A549 (cell line): ENCODE data around the gene CDKN2A. TPM values are rescaled to one million over a fixed set of nuclear protein-coding genes. Genes with fewer than 3 reads are reported as not detected.

Source experiments
- ATAC-seq, 2 experiments: fragments of 200-7000 bp in 1 of 2; fragments of >200 bp in 1 of 2; cut with Nextera tagmentation in 1 of 2; cut with Tn5 transposase in 1 of 2; 3 replicates each; pipeline versions ENCODE4 v1.8.0 to v1.9.1; 2018 to 2020; ENCODE audit warnings: mild to moderate bottlenecking in 1 of 2, moderate library complexity in 1 of 2
- CTCF ChIA-PET: fragments of 300-600 bp; sonication (Branson Sonifier 250); formaldehyde crosslinking; extraction: SDS; loops from one replicate; lab custom pipeline; 2021; ENCODE audit warnings: antibody characterized with exemption, inconsistent platforms; lab: Yijun Ruan, JAX
- POLR2A ChIA-PET: fragments of 350-600 bp; formaldehyde crosslinking; extraction: SDS; loops from one replicate; lab custom pipeline; 2021; ENCODE audit warnings: antibody characterized with exemption, inconsistent platforms; lab: Yijun Ruan, JAX
- DNase-seq, 2 experiments: peaks; one replicate each; pipeline versions ENCODE4 v3.0.0 to v3.0.0-alpha.2; 2011 to 2016; ENCODE audit warnings: low read depth in 1 of 2, low spot score in 1 of 2
- FAIRE-seq: peaks from 2 replicates; lab custom pipeline; 2011; peaks lifted over from hg19 to GRCh38; lab: Jason Lieb, UNC
- H3K27ac ChIP-seq, 2 experiments: fragments of >200 bp; sonication (Bioruptor Twin); formaldehyde crosslinking; 3 replicates each; pipeline ENCODE4 v1.5.1; 2016 to 2017
- H3K4me1 ChIP-seq: fragments of >200 bp; sonication (Bioruptor Twin); formaldehyde crosslinking; 3 replicates; pipeline ENCODE4 v1.6.1; 2016
- H3K4me2 ChIP-seq: fragments of >200 bp; sonication (Bioruptor Twin); formaldehyde crosslinking; 3 replicates; pipeline ENCODE4 v1.6.1; 2016
- H3K4me3 ChIP-seq: fragments of >200 bp; sonication (Bioruptor Twin); formaldehyde crosslinking; 3 replicates; pipeline ENCODE4 v1.5.1; 2016
- H3K9me3 ChIP-seq: fragments of >200 bp; sonication (Bioruptor Twin); formaldehyde crosslinking; 3 replicates; pipeline ENCODE4 v1.6.1; 2016
- ATOH8 ChIP-seq: fragments of 250-450 bp; sonication (Bioruptor Pico); IDR thresholded peaks from 2 replicates; pipeline ENCODE4 v1.5.0; 2020; ENCODE audit warnings: low read depth, mild to moderate bottlenecking, moderate library complexity
- EHMT2 ChIP-seq: fragments of 200-600 bp; sonication (generic); IDR thresholded peaks from 2 replicates; pipeline ENCODE4 v1.6.1; 2016; ENCODE audit warnings: antibody characterized with exemption, low read depth, mild to moderate bottlenecking, moderate library complexity
- FOSB ChIP-seq: fragments of 250-450 bp; sonication (Bioruptor Pico); IDR thresholded peaks from 2 replicates; pipeline ENCODE4 v1.5.0; 2020; ENCODE audit warnings: mild to moderate bottlenecking, moderate library complexity
- HEYL ChIP-seq: fragments of 250-450 bp; sonication (Bioruptor Pico); IDR thresholded peaks from 2 replicates; pipeline ENCODE4 v1.8.0; 2021; ENCODE audit warnings: mild to moderate bottlenecking, moderate library complexity
- JUN ChIP-seq, 2 experiments: fragments of >200 bp; sonication (Bioruptor Twin); formaldehyde crosslinking; IDR thresholded peaks; 2 replicates in 1 of 2; 3 replicates in 1 of 2; pipeline ENCODE4 v1.6.1; 2016 to 2017
- JUNB ChIP-seq: fragments of >200 bp; sonication (Bioruptor Twin); formaldehyde crosslinking; IDR thresholded peaks from 2 replicates; pipeline ENCODE4 v1.6.1; 2016
- MAFK ChIP-seq: fragments of 450-650 bp; IDR thresholded peaks from 2 replicates; pipeline ENCODE4 v1.6.1; 2014; ENCODE audit not compliant: partially characterized antibody
- MAZ ChIP-seq: fragments of 150-350 bp; IDR thresholded peaks from 2 replicates; pipeline ENCODE4 v1.6.1; 2014; ENCODE audit warnings: antibody characterized with exemption, low read depth, low read length, borderline replicate concordance
- MYC ChIP-seq: IDR thresholded peaks from 2 replicates; pipeline ENCODE4 v1.6.1; 2012; ENCODE audit warnings: mild to moderate bottlenecking, inconsistent platforms, low read length, improper control_type of control experiment, borderline replicate concordance
- NPAS2 ChIP-seq: fragments of 250-450 bp; sonication (Bioruptor Pico); IDR thresholded peaks from 2 replicates; pipeline ENCODE4 v1.8.0; 2022; ENCODE audit warnings: mild to moderate bottlenecking, moderate library complexity, borderline replicate concordance
- POLR2A ChIP-seq: IDR thresholded peaks from 2 replicates; pipeline ENCODE4 v1.6.1; 2012; ENCODE audit warnings: mild to moderate bottlenecking, low read length
- TP53 ChIP-seq: fragments of 250-450 bp; sonication (Bioruptor Pico); IDR thresholded peaks from 2 replicates; pipeline ENCODE4 v1.5.0; 2021; ENCODE audit warnings: mild to moderate bottlenecking, moderate library complexity
- USF2 ChIP-seq: fragments of 450-650 bp; IDR thresholded peaks from 2 replicates; pipeline ENCODE4 v1.6.1; 2014; ENCODE audit warnings: antibody characterized with exemption
- ZC3H11A ChIP-seq: fragments of 450-650 bp; IDR thresholded peaks from 2 replicates; pipeline ENCODE4 v1.6.1; 2014; ENCODE audit warnings: antibody characterized with exemption, mild to moderate bottlenecking
- ZFP36 ChIP-seq: fragments of 450-650 bp; IDR thresholded peaks from 2 replicates; pipeline ENCODE4 v1.6.1; 2014; ENCODE audit warnings: borderline replicate concordance; ENCODE audit not compliant: partially characterized antibody
- ZNF302 ChIP-seq: fragments of 250-450 bp; sonication (Bioruptor Pico); IDR thresholded peaks from 2 replicates; pipeline ENCODE4 v1.9.0; 2021; ENCODE audit warnings: inconsistent platforms, mild to moderate bottlenecking, moderate library complexity
- WGBS: methylation state at CpG from one replicate; pipeline ENCODE4 v1.1.6; 2017; ENCODE audit errors: missing lambda C conversion rate; 5-methylcytosine and 5-hydroxymethylcytosine counted together
- polyA plus RNA-seq, 4 experiments: library from polyadenylated mRNA; depleted of rRNA in 3 of 4; stranded (reverse); fragments of >200 nt; fragmentation: RNase III in 1 of 4; extraction: RNeasy Plus Mini Kit Qiagen cat#74134 plus additional on column Dnase treatment in 1 of 4; gene quantifications; 2 replicates in 3 of 4; 3 replicates in 1 of 4; pipeline ENCODE4 v1.2.3, GENCODE V29; 2011 to 2017
- TF ChIP-seq, protein P1 (sequence below): fragments of >200 bp; sonication (Bioruptor Twin); formaldehyde crosslinking; IDR thresholded peaks from 3 replicates; pipeline ENCODE4 v1.5.1; 2016
- TF ChIP-seq, protein P2 (sequence below): fragments of 250-450 bp; sonication (Bioruptor Pico); IDR thresholded peaks from 2 replicates; pipeline ENCODE4 v1.5.0; 2021; ENCODE audit warnings: mild to moderate bottlenecking, moderate library complexity, borderline replicate concordance
- TF ChIP-seq, protein P3 (sequence below): IDR thresholded peaks from 2 replicates; pipeline ENCODE4 v1.6.1; 2012
- TF ChIP-seq, protein P4 (sequence below): fragments of >200 bp; sonication (Bioruptor Twin); formaldehyde crosslinking; IDR thresholded peaks from 3 replicates; pipeline ENCODE4 v1.6.1; 2016

Gene CDKN2A
- polyA plus RNA-seq, 2 of the 4 experiments (the other 2 are of a cell fraction): not detected

DNA sequence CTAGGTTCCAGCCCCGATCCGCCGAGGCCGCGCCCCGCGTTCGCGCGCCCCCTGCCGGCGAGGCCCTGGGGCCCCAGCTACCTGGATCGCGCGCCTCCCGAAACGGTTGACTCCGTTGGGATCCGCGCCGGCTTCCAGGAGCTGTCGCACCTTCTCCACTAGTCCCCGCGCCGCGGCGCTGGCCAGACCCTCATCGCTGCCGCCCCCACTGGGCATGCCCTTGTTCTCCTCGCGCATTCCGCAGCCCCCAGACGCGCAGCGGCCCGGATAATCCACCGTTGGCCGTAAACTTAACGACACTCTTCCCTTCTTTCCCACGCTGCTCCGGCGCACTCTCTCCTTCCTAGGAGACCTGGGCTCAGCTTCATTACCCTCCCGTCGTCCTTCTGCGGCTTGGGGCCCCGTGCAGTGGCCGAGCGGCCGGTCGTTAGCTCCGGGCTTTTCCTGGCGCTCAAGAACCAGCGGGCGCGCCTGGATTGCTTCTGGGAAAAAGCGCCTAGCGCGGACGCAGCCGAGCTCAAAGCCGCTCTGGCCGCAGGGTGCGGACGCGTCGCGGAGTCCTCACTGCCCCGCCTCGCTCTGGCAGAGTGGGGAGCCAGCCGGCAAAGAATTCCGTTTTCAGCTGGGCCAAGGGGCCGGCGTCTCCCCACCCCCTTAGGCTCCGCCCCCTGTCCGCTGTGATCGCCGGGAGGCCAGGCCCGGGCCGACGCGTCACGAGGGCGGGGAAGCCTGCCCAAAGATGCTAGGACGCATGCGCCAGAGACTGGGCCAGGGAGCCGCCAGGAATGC lies 14.7 kb upstream of the CDKN2A start, which contains the start of gene CDKN2B:
Gene CDKN2B (minus strand): TSS at position 589 of the 789 bp plus-strand sequence. CDS start 352 bp downstream, at position 237.
- ChIA-PET CTCF (no interaction called here), POLR2A (no interaction called here)
- Histone ChIP-seq H3K4me3 (no peak within 1 kb of the TSS), H3K4me2 (no peak within 1 kb of the TSS), H3K9me3 (no peaks in the 10 kb centered on the region), H3K27ac (no peak within 1 kb of the TSS), H3K4me1 (no peaks in the 10 kb centered on the region)
- DNase-seq: no peak
- no peak for ATAC-seq
- no peak for FAIRE-seq
- TF ChIP-seq MYC (no peak), ATOH8 (CRISPR knock-in tag) (no peak), ZC3H11A (no peak), ZFP36 (no peak), USF2 (no peak)
- WGBS: no CpG with 5 or more reads among the region's 86 CpGs

- no peaks in the 10 kb centered on the region for H3K9me3 ChIP-seq
- ATAC-seq: no peak
- no peak overlapping the region for H3K4me2 ChIP-seq
- ChIA-PET POLR2A (no interaction called here), CTCF (no interaction called here)
- TF ChIP-seq TP53 (no peak), ZC3H11A (no peak), USF2 (no peak), HEYL (CRISPR knock-in tag) (no peak), JUN (IDR thresholded peaks at IDR 0.05) (no peak), POLR2A (no peak), ZNF302 (no peak), EHMT2 (no peak), MAZ (no peak), MAFK (no peak), FOSB (CRISPR knock-in tag) (no peak), JUNB (no peak), NPAS2 (CRISPR knock-in tag) (no peak)
- TF ChIP-seq, protein P1, sequence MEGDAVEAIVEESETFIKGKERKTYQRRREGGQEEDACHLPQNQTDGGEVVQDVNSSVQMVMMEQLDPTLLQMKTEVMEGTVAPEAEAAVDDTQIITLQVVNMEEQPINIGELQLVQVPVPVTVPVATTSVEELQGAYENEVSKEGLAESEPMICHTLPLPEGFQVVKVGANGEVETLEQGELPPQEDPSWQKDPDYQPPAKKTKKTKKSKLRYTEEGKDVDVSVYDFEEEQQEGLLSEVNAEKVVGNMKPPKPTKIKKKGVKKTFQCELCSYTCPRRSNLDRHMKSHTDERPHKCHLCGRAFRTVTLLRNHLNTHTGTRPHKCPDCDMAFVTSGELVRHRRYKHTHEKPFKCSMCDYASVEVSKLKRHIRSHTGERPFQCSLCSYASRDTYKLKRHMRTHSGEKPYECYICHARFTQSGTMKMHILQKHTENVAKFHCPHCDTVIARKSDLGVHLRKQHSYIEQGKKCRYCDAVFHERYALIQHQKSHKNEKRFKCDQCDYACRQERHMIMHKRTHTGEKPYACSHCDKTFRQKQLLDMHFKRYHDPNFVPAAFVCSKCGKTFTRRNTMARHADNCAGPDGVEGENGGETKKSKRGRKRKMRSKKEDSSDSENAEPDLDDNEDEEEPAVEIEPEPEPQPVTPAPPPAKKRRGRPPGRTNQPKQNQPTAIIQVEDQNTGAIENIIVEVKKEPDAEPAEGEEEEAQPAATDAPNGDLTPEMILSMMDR: no peak
- TF ChIP-seq, protein P2, sequence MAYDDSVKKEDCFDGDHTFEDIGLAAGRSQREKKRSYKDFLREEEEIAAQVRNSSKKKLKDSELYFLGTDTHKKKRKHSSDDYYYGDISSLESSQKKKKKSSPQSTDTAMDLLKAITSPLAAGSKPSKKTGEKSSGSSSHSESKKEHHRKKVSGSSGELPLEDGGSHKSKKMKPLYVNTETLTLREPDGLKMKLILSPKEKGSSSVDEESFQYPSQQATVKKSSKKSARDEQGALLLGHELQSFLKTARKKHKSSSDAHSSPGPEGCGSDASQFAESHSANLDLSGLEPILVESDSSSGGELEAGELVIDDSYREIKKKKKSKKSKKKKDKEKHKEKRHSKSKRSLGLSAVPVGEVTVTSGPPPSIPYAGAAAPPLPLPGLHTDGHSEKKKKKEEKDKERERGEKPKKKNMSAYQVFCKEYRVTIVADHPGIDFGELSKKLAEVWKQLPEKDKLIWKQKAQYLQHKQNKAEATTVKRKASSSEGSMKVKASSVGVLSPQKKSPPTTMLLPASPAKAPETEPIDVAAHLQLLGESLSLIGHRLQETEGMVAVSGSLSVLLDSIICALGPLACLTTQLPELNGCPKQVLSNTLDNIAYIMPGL (CRISPR knock-in tag): no peak
- TF ChIP-seq, protein P3, sequence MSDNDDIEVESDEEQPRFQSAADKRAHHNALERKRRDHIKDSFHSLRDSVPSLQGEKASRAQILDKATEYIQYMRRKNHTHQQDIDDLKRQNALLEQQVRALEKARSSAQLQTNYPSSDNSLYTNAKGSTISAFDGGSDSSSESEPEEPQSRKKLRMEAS: no peak
- TF ChIP-seq, protein P4, sequence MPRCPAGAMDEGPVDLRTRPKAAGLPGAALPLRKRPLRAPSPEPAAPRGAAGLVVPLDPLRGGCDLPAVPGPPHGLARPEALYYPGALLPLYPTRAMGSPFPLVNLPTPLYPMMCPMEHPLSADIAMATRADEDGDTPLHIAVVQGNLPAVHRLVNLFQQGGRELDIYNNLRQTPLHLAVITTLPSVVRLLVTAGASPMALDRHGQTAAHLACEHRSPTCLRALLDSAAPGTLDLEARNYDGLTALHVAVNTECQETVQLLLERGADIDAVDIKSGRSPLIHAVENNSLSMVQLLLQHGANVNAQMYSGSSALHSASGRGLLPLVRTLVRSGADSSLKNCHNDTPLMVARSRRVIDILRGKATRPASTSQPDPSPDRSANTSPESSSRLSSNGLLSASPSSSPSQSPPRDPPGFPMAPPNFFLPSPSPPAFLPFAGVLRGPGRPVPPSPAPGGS: no peak
- no peak for DNase-seq
- no peak overlapping the region for H3K27ac ChIP-seq
- H3K4me1 ChIP-seq: no peaks in the 10 kb centered on the region
- WGBS: no CpG with 5 or more reads among the region's 8 CpGs
- FAIRE-seq: no peak
- no peak overlapping the region for H3K4me3 ChIP-seq
Measured at GRCh38 chr9:22008384-22008716, 14.2 kb upstream of the CDKN2A start.
